ENCODE results near the gene DEFB108B.
"Not testable (repeated sequence)": the region's sequence is repeated elsewhere in the genome, so short reads cannot be mapped to it uniquely, and the experiment has no call there.

The DEFB108B gene

GRCh38 chr11:71832811-71833210, at the start of gene DEFB108B:
Gene DEFB108B, plus strand, starts transcription at chr11:71833200. Its CDS starts 0 bp downstream, at chr11:71833200.
- not testable (repeated sequence) for DNase-seq (ENCODE audit: low read depth); H3K4me3 ChIP-seq (ENCODE audit: low read depth, low read length)

DNA sequence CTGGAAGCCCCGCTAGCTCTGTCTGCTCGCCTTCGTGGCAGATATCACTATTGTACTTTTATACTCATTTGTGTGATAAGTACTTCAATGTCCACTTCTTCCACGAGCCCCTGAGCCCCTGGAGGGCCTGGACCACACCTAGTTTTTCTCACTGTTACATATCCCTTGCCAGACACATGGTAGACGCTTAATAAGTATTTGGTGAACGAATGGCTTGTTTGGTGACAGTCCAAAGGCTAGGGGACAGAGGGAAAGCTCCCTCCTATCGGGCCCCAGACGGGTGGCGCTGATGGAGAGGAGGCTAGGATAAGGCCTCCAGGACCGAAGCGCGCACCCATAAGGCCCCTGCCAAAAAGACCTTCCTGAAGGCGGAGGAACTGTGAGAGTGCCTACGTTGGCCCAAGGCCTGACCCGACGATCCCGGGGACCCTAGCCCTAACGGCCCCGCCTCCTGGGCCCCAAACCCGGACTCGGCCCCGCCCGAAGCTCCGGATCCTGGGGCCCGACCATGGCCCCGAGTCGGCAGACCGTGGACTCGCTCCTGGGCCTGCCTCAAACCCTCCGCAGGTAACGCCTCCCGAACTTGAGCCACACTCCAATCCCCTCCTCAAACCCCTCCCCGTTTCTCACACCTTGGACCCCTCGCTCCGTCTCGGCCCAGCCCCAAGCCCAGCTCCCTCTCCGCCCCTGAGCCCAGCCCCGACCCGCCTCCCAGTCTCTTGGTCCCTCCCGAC, 46.7 kb upstream of the DEFB108B start:
- H3K4me3 ChIP-seq (ENCODE audit: low read depth, low read length) = peak overlapping the region; percentile 54
- peak; percentile 43 for DNase-seq (ENCODE audit: low read depth)

DNA sequence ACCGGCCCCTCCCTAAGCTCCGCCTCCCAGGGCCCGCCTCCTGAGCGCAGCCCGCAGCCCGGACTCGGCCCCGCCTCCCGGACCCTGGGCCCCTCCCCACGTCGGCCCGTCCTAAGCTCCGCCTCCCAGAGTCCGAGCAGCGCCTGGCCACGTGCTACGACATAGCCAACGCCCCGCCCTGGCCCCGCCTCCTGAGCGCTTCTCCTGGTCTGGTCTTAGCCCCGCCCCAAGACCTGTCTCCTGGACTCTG, 46.2 kb upstream of the DEFB108B start:
- H3K4me3 ChIP-seq (ENCODE audit: low read depth, low read length) = peak overlapping the region; percentile 62
- not testable (repeated sequence) for DNase-seq (ENCODE audit: low read depth)

GRCh38 chr11:71787098-71787823, 45.7 kb upstream of the DEFB108B start:
- H3K4me3 ChIP-seq (ENCODE audit: low read depth, low read length) = peak overlapping the region; percentile 62
- peak; percentile 96 for DNase-seq (ENCODE audit: low read depth)

- DNase-seq (ENCODE audit: low read depth) = peak; percentile 33
Observed at GRCh38 chr11:71787824-71788454, 45.1 kb upstream of the DEFB108B start.

GRCh38 chr11:71789444-71790196, 43.4 kb upstream of the DEFB108B start:
- DNase-seq (ENCODE audit: low read depth) = peak; percentile 39
- not testable (repeated sequence) for H3K4me3 ChIP-seq (ENCODE audit: low read depth, low read length)

More at GRCh38 chr11:71787824-71788454, 45.1 kb upstream of the DEFB108B start:
- peak overlapping the region; percentile 62 for H3K4me3 ChIP-seq (ENCODE audit: low read depth, low read length)

DNA sequence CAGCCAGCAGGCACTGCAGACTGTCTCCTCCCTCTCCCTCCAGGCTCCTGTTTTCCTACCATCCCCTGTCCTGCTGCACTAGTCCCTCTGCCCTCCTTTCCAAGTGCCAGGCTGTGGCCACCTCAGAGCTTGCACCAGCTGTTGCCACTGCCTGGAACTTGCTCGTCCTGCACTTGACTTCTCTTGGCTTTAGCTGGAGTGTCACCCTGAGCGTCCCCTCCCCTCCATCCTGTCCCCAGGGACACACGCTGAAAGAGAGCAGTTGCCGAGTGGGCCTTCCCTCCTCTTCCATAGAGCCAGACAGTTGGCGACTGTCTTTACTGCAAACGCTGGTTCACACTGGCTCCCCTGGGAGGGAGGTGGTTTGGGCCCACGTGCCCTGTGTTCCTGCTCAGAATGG, 41.9 kb upstream of the DEFB108B start:
- not testable (repeated sequence) for H3K4me3 ChIP-seq (ENCODE audit: low read depth, low read length); DNase-seq (ENCODE audit: low read depth)

- not testable (repeated sequence) for H3K4me3 ChIP-seq (ENCODE audit: low read depth, low read length); DNase-seq (ENCODE audit: low read depth)
Observed at GRCh38 chr11:71792621-71793235, 40.3 kb upstream of the DEFB108B start.

DNA sequence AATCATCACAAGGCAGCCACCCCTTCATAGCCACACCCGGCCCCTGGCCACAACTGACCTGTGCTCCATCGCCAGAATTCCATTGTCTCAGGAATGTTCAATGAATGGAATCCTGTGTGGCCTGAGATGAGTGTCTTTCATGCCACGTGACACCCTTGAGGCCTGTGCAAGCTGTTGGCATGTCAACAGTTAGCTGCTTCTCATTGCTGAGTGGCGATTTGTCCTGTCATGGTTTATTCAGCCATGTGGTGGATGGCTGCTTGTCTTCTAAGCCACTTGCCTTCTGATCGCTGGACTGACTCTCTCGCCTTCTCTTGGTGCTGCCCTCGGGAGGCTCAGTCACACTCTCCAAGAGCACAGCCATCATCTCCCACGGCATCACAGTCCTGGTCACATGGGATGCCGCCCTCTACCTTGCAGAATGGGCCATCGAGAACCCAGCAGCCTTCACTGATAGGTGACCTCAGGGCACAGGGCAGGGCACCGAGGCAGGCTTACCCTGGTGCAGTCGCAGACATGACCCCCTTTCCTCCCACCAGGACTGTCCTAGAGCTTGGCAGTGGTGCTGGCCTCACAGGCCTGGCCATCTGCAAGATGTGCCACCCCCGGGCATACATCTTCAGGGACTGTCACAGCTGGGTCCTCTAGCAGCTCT, 38.5 kb upstream of the DEFB108B start:
- not testable (repeated sequence) for H3K4me3 ChIP-seq (ENCODE audit: low read depth, low read length)
- peak; percentile 39 for DNase-seq (ENCODE audit: low read depth)

DNA sequence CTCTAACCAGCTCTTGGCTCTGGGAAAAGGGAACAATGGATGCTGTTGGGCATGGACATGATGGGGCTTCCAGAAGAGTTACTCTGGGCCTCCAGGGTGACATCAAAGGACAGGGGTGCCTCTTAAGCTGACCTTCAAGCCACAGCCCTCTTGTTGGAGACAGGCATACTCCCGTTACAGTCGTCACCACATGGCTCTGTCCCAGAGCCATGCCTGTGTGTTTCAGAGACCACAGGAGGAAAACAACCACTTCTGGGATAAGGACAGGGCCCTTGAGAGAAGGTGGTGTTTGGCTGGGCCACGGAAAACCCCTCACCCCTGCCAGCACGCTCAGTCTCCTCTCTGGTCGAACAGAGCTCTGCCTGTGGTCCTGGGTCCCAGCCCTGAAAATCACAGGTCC, 37.8 kb upstream of the DEFB108B start:
- H3K4me3 ChIP-seq (ENCODE audit: low read depth, low read length); DNase-seq (ENCODE audit: low read depth): not testable (repeated sequence)

- not testable (repeated sequence) for DNase-seq (ENCODE audit: low read depth); H3K4me3 ChIP-seq (ENCODE audit: low read depth, low read length)
Observed at GRCh38 chr11:71796016-71796415, 37.0 kb upstream of the DEFB108B start.

DNA sequence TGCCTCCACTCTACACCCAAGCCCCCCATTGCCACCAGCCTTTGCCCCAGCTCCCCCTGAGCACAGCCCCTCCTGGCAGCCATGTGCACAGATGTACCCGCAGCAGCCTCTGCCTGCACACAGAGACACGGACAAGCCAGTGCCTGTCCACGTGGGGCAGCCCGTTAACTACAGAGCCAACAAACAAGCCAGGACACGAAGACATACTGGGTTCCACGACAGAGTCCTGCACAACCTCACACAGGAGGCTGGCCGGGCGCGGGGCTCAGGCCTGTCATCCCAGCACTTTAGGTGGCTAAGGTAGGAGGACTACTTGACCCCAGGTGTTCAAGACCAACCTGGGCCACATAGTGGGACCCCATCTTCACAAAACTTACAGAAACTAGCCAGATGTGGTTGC, 36.2 kb upstream of the DEFB108B start:
- DNase-seq (ENCODE audit: low read depth) = not testable (repeated sequence)

DNA sequence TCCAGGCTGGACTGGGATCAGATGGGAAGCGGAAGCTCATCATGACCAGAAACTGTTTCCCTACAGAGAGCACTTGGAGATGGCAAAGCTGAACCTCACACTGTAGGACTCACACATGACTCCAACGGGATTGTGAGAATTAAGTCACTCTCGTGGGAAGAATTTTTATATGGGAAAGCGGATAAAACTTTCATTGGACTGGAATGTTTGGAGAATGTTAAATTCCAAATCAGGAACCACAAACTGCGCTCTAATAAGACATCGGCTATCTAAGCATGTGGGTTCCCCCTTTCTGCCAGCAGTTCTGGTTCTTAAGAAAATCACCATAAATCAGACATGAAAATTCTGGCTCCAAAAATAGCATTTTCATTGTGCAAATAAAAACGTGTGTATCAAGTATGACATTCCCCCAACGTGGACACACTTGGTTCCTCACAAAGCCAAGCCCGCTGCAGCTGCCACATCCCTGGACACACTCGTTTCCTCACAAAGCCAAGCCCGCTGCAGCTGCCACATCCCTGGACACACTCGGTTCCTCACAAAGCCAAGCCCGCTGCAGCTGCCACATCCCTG, 33.4 kb upstream of the DEFB108B start:
- peak; percentile 3 for DNase-seq (ENCODE audit: low read depth)
- not testable (repeated sequence) for H3K4me3 ChIP-seq (ENCODE audit: low read depth, low read length)

More for the DNA sequence above, 36.2 kb upstream of the DEFB108B start:
- H3K4me3 ChIP-seq (ENCODE audit: low read depth, low read length) = not testable (repeated sequence)

- H3K4me3 ChIP-seq (ENCODE audit: low read depth, low read length) = not testable (repeated sequence)
- peak; percentile 8 for DNase-seq (ENCODE audit: low read depth)
Observed at GRCh38 chr11:71800335-71800953, 32.6 kb upstream of the DEFB108B start.

DNA sequence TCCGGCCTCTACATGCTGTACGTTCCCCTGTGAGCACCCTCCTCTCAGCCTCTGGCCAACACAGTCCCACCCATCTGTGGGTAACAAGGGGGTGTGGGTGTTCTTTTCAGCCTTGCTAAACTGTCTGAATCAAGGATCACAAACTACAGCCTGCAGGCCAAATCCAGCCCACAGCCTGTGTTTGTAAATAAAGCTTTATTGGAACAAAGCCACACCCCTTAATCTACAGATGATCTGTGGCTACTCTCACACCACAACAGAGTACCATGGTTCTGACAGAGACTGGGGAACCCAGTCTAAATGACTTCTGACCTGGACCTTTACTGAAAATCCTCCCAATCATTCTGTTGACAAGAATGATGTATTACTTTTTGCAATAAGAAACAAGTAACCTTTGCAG, 32.0 kb upstream of the DEFB108B start:
- not testable (repeated sequence) for H3K4me3 ChIP-seq (ENCODE audit: low read depth, low read length); DNase-seq (ENCODE audit: low read depth)

GRCh38 chr11:71802874-71803273, 30.1 kb upstream of the DEFB108B start:
- DNase-seq (ENCODE audit: low read depth); H3K4me3 ChIP-seq (ENCODE audit: low read depth, low read length): not testable (repeated sequence)

DNA sequence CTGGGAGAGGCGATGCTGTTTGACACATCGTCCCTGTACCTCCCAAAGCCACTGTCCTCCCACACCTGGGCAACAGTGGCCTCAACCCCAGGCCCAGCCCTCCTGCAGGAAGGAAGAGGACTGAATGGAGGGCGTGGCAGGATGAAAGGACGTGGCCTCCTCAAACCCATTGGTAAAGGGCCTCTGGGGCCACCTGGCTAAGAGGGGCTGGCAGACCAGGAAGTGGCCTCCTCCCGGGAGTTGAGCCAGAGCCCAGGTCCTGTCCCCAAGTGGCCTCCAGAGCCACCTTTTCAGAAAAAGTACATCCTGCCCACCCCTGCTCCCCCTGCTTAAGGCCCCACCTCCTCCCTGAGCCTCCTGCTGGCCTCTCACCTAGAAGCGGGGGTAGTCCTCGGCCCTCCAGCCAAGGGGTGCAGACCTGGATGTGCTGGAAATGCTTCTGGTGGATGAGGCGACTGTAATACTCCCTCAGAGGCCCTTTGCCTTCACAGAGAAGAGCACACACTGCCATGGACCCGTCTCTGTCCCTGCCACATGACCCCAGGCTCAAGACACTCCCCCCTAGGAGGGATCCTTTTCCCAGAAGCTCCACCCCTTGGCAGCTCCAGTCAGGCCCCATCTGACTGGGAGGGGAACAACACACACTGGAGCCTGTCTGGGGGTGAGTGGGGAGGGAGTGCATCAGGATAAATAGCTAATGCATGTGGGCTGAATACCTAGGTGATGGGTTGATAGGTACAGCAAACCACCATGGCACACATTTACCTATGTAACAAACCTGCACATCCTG, 28.6 kb upstream of the DEFB108B start:
- not testable (repeated sequence) for DNase-seq (ENCODE audit: low read depth); H3K4me3 ChIP-seq (ENCODE audit: low read depth, low read length)
